ENCODE measurements around the gene SPEN.

The SPEN gene

GRCh38 chr1:15851210-15852035 lies 3.9 kb downstream of the SPEN start:
- peak; percentile 31 for FAIRE-seq

GRCh38 chr1:15852036-15852827 lies 4.7 kb downstream of the SPEN start:
- no peak for DNase-seq (ENCODE audit: extremely low spot score, insufficient read length, low read depth)
- peak; percentile 82 for FAIRE-seq

More at GRCh38 chr1:15851210-15852035, 3.9 kb downstream of the SPEN start:
- DNase-seq (ENCODE audit: extremely low spot score, insufficient read length, low read depth): no peak

- DNase-seq (ENCODE audit: extremely low spot score, insufficient read length, low read depth) (no peak), FAIRE-seq (no peak)
These were observed 5.4 kb downstream of the SPEN start for GRCh38 chr1:15852828-15853302.

GRCh38 chr1:15856888-15857287 lies 9.4 kb downstream of the SPEN start:
- FAIRE-seq: no peak
- DNase-seq (ENCODE audit: extremely low spot score, insufficient read length, low read depth): no peak

GRCh38 chr1:15858069-15858670 lies 10.7 kb downstream of the SPEN start:
- FAIRE-seq (no peak), DNase-seq (ENCODE audit: extremely low spot score, insufficient read length, low read depth) (no peak)

GRCh38 chr1:15858672-15859372 lies 11.3 kb downstream of the SPEN start:
- FAIRE-seq (no peak), DNase-seq (ENCODE audit: extremely low spot score, insufficient read length, low read depth) (no peak)

- FAIRE-seq (no peak), DNase-seq (ENCODE audit: extremely low spot score, insufficient read length, low read depth) (no peak)
These were observed 15.8 kb downstream of the SPEN start for GRCh38 chr1:15863156-15863901.

- DNase-seq (ENCODE audit: extremely low spot score, insufficient read length, low read depth): no peak
- FAIRE-seq: no peak
These were observed 19.3 kb downstream of the SPEN start for GRCh38 chr1:15866721-15867201.

- FAIRE-seq: no peak
- DNase-seq (ENCODE audit: extremely low spot score, insufficient read length, low read depth): no peak
These were observed 19.8 kb downstream of the SPEN start for GRCh38 chr1:15867288-15867687.

- no peak for FAIRE-seq
- DNase-seq (ENCODE audit: extremely low spot score, insufficient read length, low read depth): no peak
These were observed 21.9 kb downstream of the SPEN start for GRCh38 chr1:15869413-15869812.

- DNase-seq (ENCODE audit: extremely low spot score, insufficient read length, low read depth): no peak
- FAIRE-seq: no peak
These were observed 22.9 kb downstream of the SPEN start for GRCh38 chr1:15870421-15870820.

- FAIRE-seq (no peak), DNase-seq (ENCODE audit: extremely low spot score, insufficient read length, low read depth) (no peak)
These were observed 27.0 kb downstream of the SPEN start for GRCh38 chr1:15874471-15874870.

- FAIRE-seq (no peak), DNase-seq (ENCODE audit: extremely low spot score, insufficient read length, low read depth) (no peak)
These were observed 29.0 kb downstream of the SPEN start for GRCh38 chr1:15876357-15877055.

GRCh38 chr1:15881961-15882360 lies 34.5 kb downstream of the SPEN start:
- DNase-seq (ENCODE audit: extremely low spot score, insufficient read length, low read depth) (no peak), FAIRE-seq (no peak)

- FAIRE-seq (peak; percentile 12), DNase-seq (ENCODE audit: extremely low spot score, insufficient read length, low read depth) (no peak)
These were observed 35.2 kb downstream of the SPEN start for GRCh38 chr1:15882665-15883064.

- no peak for DNase-seq (ENCODE audit: extremely low spot score, insufficient read length, low read depth)
- FAIRE-seq: peak; percentile 65
These were observed 35.8 kb downstream of the SPEN start for GRCh38 chr1:15883326-15883725.

- no peak for FAIRE-seq
- no peak for DNase-seq (ENCODE audit: extremely low spot score, insufficient read length, low read depth)
These were observed 37.0 kb downstream of the SPEN start for GRCh38 chr1:15884477-15884876.

GRCh38 chr1:15885269-15885668 lies 37.8 kb downstream of the SPEN start:
- no peak for FAIRE-seq
- no peak for DNase-seq (ENCODE audit: extremely low spot score, insufficient read length, low read depth)
